HEK293 (cell line): ENCODE results near the gene NFKBIB.
"Not testable (repeated sequence)": the region's sequence is repeated elsewhere in the genome, so short reads cannot be mapped to it uniquely, and the experiment has no call there.

ENCODE experiments used
- CTCF ChIA-PET: fragments of 350-600 bp; formaldehyde crosslinking; extraction: SDS; loops from one replicate; lab custom pipeline; 2021; ENCODE audit warnings: antibody characterized with exemption; lab: Yijun Ruan, JAX
- POLR2A ChIA-PET: fragments of 300-600 bp; formaldehyde crosslinking; extraction: SDS; loops from one replicate; lab custom pipeline; 2020; ENCODE audit warnings: antibody characterized with exemption, inconsistent platforms; lab: Yijun Ruan, JAX
- H3K27ac ChIP-seq: fragments of 200-500 bp; sonication (Bioruptor generic); 2 replicates; pipeline ENCODE4 v1.5.1; 2014; ENCODE audit warnings: low read depth, low read length, control low read depth, inconsistent platforms; ENCODE audit errors: extremely low read depth
- H3K36me3 ChIP-seq, 2 experiments: fragments of 200-500 bp in 1 of 2; sonication (Bioruptor generic) in 1 of 2; 1 replicate in 1 of 2; 2 replicates in 1 of 2; pipeline ENCODE4 v1.5.1; 2014 to 2017; ENCODE audit warnings: inconsistent platforms in 2 of 2, low read length in 2 of 2; ENCODE audit not compliant: control insufficient read depth in 2 of 2, insufficient read depth in 1 of 2
- H3K4me1 ChIP-seq: fragments of 200-500 bp; sonication (Bioruptor generic); 2 replicates; pipeline ENCODE4 v1.5.1; 2014; ENCODE audit warnings: mild to moderate bottlenecking, low read length, inconsistent platforms; ENCODE audit not compliant: control insufficient read depth, insufficient read depth
- H3K4me3 ChIP-seq: 2 replicates; pipeline ENCODE4 v1.5.1; 2011; ENCODE audit warnings: low read depth, mild to moderate bottlenecking, control low read depth, low read length, moderate library complexity
- H3K9me3 ChIP-seq: fragments of 200-500 bp; sonication (Bioruptor generic); 2 replicates; pipeline ENCODE4 v1.5.1; 2014; ENCODE audit warnings: low read depth, low read length, inconsistent platforms; ENCODE audit not compliant: control insufficient read depth, insufficient read depth
- EGR2 ChIP-seq: fragments of 450-650 bp; formaldehyde crosslinking; IDR thresholded peaks from 2 replicates; pipeline ENCODE4 v1.5.1; 2016; ENCODE audit warnings: low read depth, missing biosample characterization, missing genetic modification characterization
- HOXD13 ChIP-seq: sonication (generic); formaldehyde crosslinking; IDR thresholded peaks from 2 replicates; pipeline ENCODE4 v1.8.0; 2022; ENCODE audit warnings: missing genetic modification reagents, borderline replicate concordance
- KLF10 ChIP-seq: fragments of 450-650 bp; IDR thresholded peaks from 2 replicates; pipeline ENCODE4 v1.5.1; 2018; ENCODE audit warnings: missing biosample characterization, mild to moderate bottlenecking, missing genetic modification characterization
- ZFHX2 ChIP-seq: fragments of 450-650 bp; formaldehyde crosslinking; conservative IDR thresholded peaks from 2 replicates; pipeline ENCODE4 v1.5.1; 2016; ENCODE audit warnings: missing biosample characterization, missing genetic modification characterization
- ZIC2 ChIP-seq: fragments of 450-650 bp; formaldehyde crosslinking; IDR thresholded peaks from 2 replicates; pipeline ENCODE4 v1.5.1; 2016; ENCODE audit warnings: missing biosample characterization, missing genetic modification characterization
- ZNF121 ChIP-seq: fragments of 450-650 bp; formaldehyde crosslinking; IDR thresholded peaks from 2 replicates; pipeline ENCODE4 v1.5.1; 2016; ENCODE audit warnings: missing biosample characterization, missing genetic modification characterization
- ZNF157 ChIP-seq: fragments of 450-650 bp; formaldehyde crosslinking; IDR thresholded peaks from 2 replicates; pipeline ENCODE4 v1.5.1; 2016; ENCODE audit warnings: missing biosample characterization, missing genetic modification characterization
- ZNF221 ChIP-seq: fragments of 450-650 bp; formaldehyde crosslinking; IDR thresholded peaks from 2 replicates; pipeline ENCODE4 v1.5.1; 2017; ENCODE audit warnings: missing biosample characterization, missing genetic modification characterization, borderline replicate concordance
- ZNF280D ChIP-seq: fragments of 450-650 bp; formaldehyde crosslinking; IDR thresholded peaks from 2 replicates; pipeline ENCODE4 v1.5.1; 2016; ENCODE audit warnings: missing biosample characterization, missing genetic modification characterization
- ZNF341 ChIP-seq: fragments of 450-650 bp; formaldehyde crosslinking; IDR thresholded peaks from 2 replicates; pipeline ENCODE4; 2016; ENCODE audit warnings: low read depth, missing biosample characterization, missing genetic modification characterization
- ZNF623 ChIP-seq: fragments of 450-650 bp; formaldehyde crosslinking; IDR thresholded peaks from 2 replicates; pipeline ENCODE4 v1.5.1; 2016; ENCODE audit warnings: missing biosample characterization, missing genetic modification characterization
- ZNF624 ChIP-seq: fragments of 450-650 bp; formaldehyde crosslinking; IDR thresholded peaks from 2 replicates; pipeline ENCODE4 v1.5.1; 2017; ENCODE audit warnings: missing biosample characterization, missing genetic modification characterization

NFKBIB gene

DNA sequence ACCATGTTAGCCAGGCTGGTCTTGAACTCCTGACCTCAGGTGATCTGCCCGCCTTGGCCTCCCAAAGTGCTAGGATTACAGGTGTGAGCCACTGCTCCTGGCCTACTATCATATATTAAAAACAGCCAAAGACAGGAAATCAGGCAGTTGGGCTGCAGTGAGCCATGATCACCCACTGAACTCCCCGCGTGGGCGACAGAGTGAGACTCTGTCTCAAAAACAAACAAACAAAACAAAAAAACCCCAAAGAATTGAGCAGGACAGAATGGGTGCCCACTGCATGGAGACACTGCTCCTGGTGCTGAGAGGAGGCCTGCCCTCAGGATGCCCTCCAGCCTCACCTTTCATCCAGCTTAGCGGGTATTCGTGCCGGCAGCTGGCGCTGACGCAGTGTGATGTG is 16.5 kb upstream of the NFKBIB start:
- CTCF ChIA-PET: interaction anchor here (0.6 to 1.4 kb wide), 2 partner anchors 13 to 227 kb away, joined by 6 to 8 read pairs; no protein-coding TSS in a partner anchor
- Histone ChIP-seq H3K4me1 (peaks cover 4% of the 10 kb centered on the region), H3K36me3 (peaks cover 9 to 51% of the 10 kb centered on the region in 2 experiments), H3K4me3 (no peak overlapping the region), H3K27ac (0 out of 2 replicates have a peak overlapping the region, but pooled peaks have one; percentile 2), H3K9me3 (no peaks in the 10 kb centered on the region)
- no peak for TF ChIP-seq ZNF624
- no peak for TF ChIP-seq ZNF221 (tag by site-specific recombination)
- peak; percentile 66 for TF ChIP-seq ZFHX2
- 0 out of 2 replicates have a peak, but pooled peaks have one; percentile 30 for TF ChIP-seq EGR2 (tag by site-specific recombination)
- POLR2A ChIA-PET: interaction anchor here (0.6 to 2.4 kb wide), 2 partner anchors 34 to 52 kb away, joined by 5 to 9 read pairs; no protein-coding TSS in a partner anchor

- H3K4me1 ChIP-seq, H3K4me3 ChIP-seq: not testable (repeated sequence)
- POLR2A ChIA-PET: interaction anchor here (0.7 kb wide), 2 partner anchors 381 to 468 kb away, joined by 3 to 4 read pairs; no protein-coding TSS in a partner anchor
- TF ChIP-seq ZNF121 (tag by site-specific recombination): peak; percentile 99
- TF ChIP-seq ZNF280D (tag by site-specific recombination): 0 out of 2 replicates have a peak, but pooled peaks have one; percentile 58
- TF ChIP-seq, all 188 proteins: peak for 2; not testable (repeated sequence) for 186
- peaks cover 19 to 51% of the 10 kb centered on the region in 2 experiments for H3K36me3 ChIP-seq
- CTCF ChIA-PET: interaction anchor here (0.5 to 2.2 kb wide), 4 partner anchors 16 to 482 kb away, joined by 4 to 8 read pairs (median 5); partner anchors contain the start of genes FAM98C and NFKBIB
- H3K9me3 ChIP-seq, H3K27ac ChIP-seq: not testable (repeated sequence)
These were observed 15.1 kb upstream of the NFKBIB start for GRCh38 chr19:38884691-38885090.

- H3K4me3 ChIP-seq: no peak overlapping the region
- CTCF ChIA-PET: interaction anchor here (0.6 to 4.1 kb wide), 12 partner anchors 12 to 1416 kb away, joined by 3 to 84 read pairs (median 6); partner anchors contain the start of genes MRPS12, RINL and SARS2
- H3K9me3 ChIP-seq: no peaks in the 10 kb centered on the region
- H3K36me3 ChIP-seq: peaks cover 31 to 33% of the 10 kb centered on the region in 2 experiments
- peaks cover 3% of the 10 kb centered on the region; the same call in 1 of the 2 replicates for H3K4me1 ChIP-seq
- H3K27ac ChIP-seq: no peak overlapping the region
- POLR2A ChIA-PET: interaction anchor here (0.6 to 2.0 kb wide), 3 partner anchors 12 to 38 kb away, joined by 3 to 9 read pairs (median 5); partner anchors contain the start of genes NFKBIB and SIRT2
- TF ChIP-seq KLF10 (tag by site-specific recombination) (no peak), HOXD13 (CRISPR knock-in tag) (no peak), ZNF623 (tag by site-specific recombination) (peak; percentile 39; the same call in 1 of the 2 replicates), ZNF341 (tag by site-specific recombination) (0 out of 2 replicates have a peak, but pooled peaks have one; percentile 25)
- TF ChIP-seq, all 188 proteins: peak for 2
These were observed 10.9 kb upstream of the NFKBIB start for GRCh38 chr19:38888876-38889275.

DNA sequence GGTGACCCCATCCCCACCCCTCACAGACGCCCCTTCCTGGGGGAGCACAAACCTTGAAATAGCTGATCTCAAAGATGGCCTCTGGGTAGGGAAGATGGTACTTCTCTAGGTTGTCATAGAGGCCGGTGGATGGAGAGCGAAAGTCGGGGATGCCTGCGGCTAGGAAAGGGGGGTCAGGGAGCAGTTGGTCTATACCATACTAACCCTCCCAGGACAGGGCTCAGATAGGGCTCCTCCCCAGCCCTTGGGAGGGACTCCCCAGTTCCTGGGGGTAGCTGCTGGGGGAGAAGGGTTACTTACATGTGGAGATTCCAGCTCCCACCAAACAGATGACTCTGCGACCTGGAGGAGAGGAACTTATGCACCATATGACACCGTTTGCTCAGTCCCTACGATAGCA is 10.0 kb upstream of the NFKBIB start:
- peaks cover 3% of the 10 kb centered on the region; the same call in 1 of the 2 replicates for H3K4me1 ChIP-seq
- TF ChIP-seq ZIC2 (no peak), ZNF157 (peak; percentile 50; the same call in 1 of the 2 replicates)
- TF ChIP-seq, all 188 proteins: peak for 1
- Histone ChIP-seq H3K27ac (no peak overlapping the region), H3K9me3 (no peaks in the 10 kb centered on the region), H3K36me3 (peaks cover 31 to 33% of the 10 kb centered on the region in 2 experiments), H3K4me3 (no peak overlapping the region)
- CTCF ChIA-PET: interaction anchor here (0.6 to 4.1 kb wide), 9 partner anchors 11 to 1417 kb away, joined by 3 to 84 read pairs (median 5); partner anchors contain the start of genes FAM98C, MRPS12, RINL and SARS2
- POLR2A ChIA-PET: interaction anchor here (0.6 to 2.3 kb wide), 3 partner anchors 10 to 41 kb away, joined by 3 to 6 read pairs (median 3); partner anchors contain the start of genes NFKBIB and SIRT2
